Measurements from ENCODE around the gene PTPRE.

DNA sequence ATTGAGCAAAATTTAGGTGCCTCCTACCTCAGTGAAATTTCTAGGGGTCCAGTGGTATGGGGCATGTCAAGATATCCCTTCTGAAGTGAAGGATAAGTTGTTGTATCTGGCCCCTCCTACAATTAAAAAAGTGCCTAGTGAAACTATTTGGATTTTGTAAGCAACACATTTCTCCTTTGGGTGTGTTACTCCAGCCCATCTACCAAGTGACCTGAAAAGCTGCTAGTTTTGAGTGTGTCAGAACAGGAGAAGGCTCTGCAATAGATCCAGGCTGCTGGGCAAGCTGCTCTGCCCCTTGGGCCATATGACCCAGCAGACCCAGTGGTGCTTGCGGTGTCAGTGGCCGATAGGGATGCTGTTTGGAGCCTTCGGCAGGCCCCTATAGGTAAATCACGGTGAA is 46.0 kb downstream of the PTPRE start:
- no peak for TF ChIP-seq CTCF (IDR thresholded peaks at IDR 0.05; ENCODE audit: low read depth, low read length)
- TF ChIP-seq EZH2phosphoT487 (IDR thresholded peaks at IDR 0.05; ENCODE audit: low read depth), result no peak
